ENCODE results near the gene DLX1. TPM values are rescaled to one million over a fixed set of nuclear protein-coding genes. Genes with fewer than 3 reads are reported as not detected.

The DLX1 gene
- total RNA-seq, 1 donor: 1.8 TPM

DNA sequence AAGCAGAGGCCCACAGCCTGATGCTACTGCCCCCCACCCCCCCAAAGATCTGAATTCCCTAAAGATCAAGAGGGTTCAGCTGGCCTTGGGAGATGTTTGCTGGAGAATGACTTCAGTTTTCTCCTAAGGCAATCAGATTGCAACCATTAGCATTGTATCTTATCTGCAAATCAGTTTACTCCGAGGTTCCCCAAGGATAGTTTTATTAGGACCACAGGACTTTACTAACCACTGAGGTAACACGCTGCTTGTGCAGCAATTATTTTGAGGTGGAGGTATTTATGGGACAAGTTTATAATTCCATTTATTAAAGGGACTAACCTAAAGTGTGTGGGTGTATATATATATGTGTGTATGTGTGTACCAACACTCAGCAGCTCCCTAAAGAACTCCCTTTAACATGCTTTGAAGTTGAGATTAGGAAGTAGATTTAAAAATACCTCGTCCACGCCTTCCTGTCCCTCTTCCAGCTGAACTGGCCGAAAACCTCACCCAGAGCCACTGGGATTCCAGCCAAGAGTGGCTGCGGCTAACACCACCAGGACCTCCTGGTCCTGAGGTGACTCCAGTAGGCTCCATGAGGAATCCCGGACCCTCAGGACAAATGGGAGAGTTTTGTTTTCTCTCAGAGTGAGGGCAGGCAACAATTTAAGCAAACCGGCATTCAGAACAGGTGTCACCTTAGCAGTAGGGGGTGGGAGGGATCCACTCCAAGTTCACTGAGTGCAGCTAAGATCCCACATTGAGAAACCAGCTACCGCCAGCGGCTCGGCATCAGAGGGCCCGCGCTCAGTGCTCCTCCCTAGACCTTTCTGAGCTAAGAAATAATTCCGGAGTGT is 3.0 kb upstream of the DLX1 start:
- peaks cover 13% of the 10 kb centered on the region for H3K79me2 ChIP-seq (ENCODE audit: insufficient read depth, low read length)
- H3K9me3 ChIP-seq (ENCODE audit: low read depth, low read length): no peaks in the 10 kb centered on the region
- H3K36me3 ChIP-seq (ENCODE audit: insufficient read depth, low read length): no peaks in the 10 kb centered on the region
- TF ChIP-seq, protein P1, sequence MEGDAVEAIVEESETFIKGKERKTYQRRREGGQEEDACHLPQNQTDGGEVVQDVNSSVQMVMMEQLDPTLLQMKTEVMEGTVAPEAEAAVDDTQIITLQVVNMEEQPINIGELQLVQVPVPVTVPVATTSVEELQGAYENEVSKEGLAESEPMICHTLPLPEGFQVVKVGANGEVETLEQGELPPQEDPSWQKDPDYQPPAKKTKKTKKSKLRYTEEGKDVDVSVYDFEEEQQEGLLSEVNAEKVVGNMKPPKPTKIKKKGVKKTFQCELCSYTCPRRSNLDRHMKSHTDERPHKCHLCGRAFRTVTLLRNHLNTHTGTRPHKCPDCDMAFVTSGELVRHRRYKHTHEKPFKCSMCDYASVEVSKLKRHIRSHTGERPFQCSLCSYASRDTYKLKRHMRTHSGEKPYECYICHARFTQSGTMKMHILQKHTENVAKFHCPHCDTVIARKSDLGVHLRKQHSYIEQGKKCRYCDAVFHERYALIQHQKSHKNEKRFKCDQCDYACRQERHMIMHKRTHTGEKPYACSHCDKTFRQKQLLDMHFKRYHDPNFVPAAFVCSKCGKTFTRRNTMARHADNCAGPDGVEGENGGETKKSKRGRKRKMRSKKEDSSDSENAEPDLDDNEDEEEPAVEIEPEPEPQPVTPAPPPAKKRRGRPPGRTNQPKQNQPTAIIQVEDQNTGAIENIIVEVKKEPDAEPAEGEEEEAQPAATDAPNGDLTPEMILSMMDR (IDR thresholded peaks at IDR 0.05; ENCODE audit: extremely low read depth, low read depth, low read length): no peak
- H3K27me3 ChIP-seq (ENCODE audit: insufficient read depth, low read length): peaks cover 16% of the 10 kb centered on the region
- H3K27ac ChIP-seq (ENCODE audit: low read depth, low read length): peak overlapping the region; percentile 23
- peaks cover 35% of the 10 kb centered on the region for H3K4me1 ChIP-seq (ENCODE audit: insufficient read depth, low read length)
- DNase-seq (ENCODE audit: insufficient read length, low spot score, missing footprints): peak; percentile 81
- H4K20me1 ChIP-seq (ENCODE audit: insufficient read depth, low read length): no peaks in the 10 kb centered on the region
- H2AFZ ChIP-seq (ENCODE audit: low read length): peak overlapping the region; percentile 91
- peak overlapping the region; percentile 93 for H3K4me2 ChIP-seq (ENCODE audit: insufficient read depth, low read length)
- peak overlapping the region; percentile 78 for H3K4me3 ChIP-seq (ENCODE audit: insufficient read depth, low read length)

DNA sequence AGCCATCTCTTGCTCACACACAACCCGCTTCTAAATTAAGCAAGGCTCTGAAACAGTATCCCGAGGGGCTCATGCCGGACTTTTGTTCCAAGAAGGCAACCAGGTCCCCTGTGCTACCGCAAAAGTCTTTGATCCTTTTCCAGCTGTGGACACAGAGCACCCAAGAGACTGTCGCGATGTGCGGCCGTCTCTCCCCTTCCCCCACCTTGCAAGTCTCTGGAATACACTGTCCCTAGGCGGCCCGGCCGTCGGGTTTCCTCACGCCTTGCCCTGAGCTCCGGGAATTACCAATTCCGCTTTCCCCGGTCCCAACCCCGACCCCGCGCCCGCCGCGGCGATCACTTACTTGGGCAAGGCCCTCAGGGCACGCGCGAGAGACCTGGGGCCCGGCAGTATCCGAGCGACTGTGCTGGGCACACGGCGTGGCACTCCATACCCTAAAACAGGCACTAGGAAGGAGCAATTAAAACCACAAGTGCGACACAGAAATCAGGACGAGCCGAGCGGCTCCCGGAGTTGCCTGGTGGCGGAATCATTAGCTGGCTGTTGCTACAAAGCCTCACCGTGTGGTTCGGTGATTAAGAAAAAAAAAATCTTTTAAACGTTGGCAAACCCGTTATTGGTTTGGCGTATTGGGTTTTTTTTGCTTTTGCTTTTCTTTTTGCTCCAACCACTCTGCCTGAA is 2.2 kb upstream of the DLX1 start:
- Histone ChIP-seq H3K4me2 (ENCODE audit: insufficient read depth, low read length) (peak overlapping the region; percentile 93), H3K4me1 (ENCODE audit: insufficient read depth, low read length) (peaks cover 35% of the 10 kb centered on the region), H3K79me2 (ENCODE audit: insufficient read depth, low read length) (peaks cover 17% of the 10 kb centered on the region), H2AFZ (ENCODE audit: low read length) (peak overlapping the region; percentile 91), H3K27ac (ENCODE audit: low read depth, low read length) (peak overlapping the region; percentile 23), H4K20me1 (ENCODE audit: insufficient read depth, low read length) (no peaks in the 10 kb centered on the region), H3K27me3 (ENCODE audit: insufficient read depth, low read length) (peaks cover 23% of the 10 kb centered on the region), H3K9me3 (ENCODE audit: low read depth, low read length) (no peaks in the 10 kb centered on the region), H3K4me3 (ENCODE audit: insufficient read depth, low read length) (peak overlapping the region; percentile 78), H3K36me3 (ENCODE audit: insufficient read depth, low read length) (no peaks in the 10 kb centered on the region)
- TF ChIP-seq, protein P1 (IDR thresholded peaks at IDR 0.05; ENCODE audit: extremely low read depth, low read depth, low read length): no peak
- DNase-seq (ENCODE audit: insufficient read length, low spot score, missing footprints): peak; percentile 93

DNA sequence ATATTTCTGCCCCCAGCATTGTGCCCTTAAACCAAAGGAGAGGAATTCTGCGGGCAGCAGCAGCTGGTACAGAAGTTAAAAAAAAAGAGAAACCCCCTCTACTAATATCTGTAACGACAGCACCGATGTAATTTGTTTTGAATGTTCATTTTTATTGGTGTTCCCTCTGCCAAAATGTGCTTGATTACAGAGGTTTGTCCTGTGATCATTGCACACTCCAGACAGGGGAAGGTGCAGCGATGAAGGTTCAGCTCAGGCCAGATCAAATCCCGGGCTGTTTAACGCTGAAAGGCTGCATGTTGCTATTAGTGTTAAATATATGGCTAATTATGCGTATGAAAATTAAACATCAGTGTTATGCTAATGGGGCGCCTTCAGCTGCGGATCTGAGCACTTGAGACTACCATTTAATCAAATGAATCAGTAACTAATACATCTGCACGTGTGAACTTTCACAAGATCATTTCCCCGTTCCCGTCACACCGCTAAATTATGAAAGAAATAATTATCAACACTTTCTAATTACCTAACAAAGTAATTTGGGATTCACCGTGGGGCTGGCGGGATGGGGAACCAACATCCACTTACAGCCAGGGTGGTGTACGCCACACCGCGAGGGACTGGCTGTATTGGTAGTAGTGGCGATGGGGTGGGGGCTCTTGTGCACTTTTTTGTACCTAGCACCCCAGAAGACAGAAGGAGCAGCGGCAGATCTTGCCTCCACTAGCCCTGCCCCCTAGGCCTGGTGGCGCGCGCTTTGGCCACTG is 1.5 kb upstream of the DLX1 start:
- no peaks in the 10 kb centered on the region for H3K9me3 ChIP-seq (ENCODE audit: low read depth, low read length)
- peak overlapping the region; percentile 93 for H3K4me2 ChIP-seq (ENCODE audit: insufficient read depth, low read length)
- peaks cover 17% of the 10 kb centered on the region for H3K79me2 ChIP-seq (ENCODE audit: insufficient read depth, low read length)
- peaks cover 35% of the 10 kb centered on the region for H3K4me1 ChIP-seq (ENCODE audit: insufficient read depth, low read length)
- H3K4me3 ChIP-seq (ENCODE audit: insufficient read depth, low read length): peak overlapping the region; percentile 78
- no peaks in the 10 kb centered on the region for H4K20me1 ChIP-seq (ENCODE audit: insufficient read depth, low read length)
- peak overlapping the region; percentile 48 for H3K27ac ChIP-seq (ENCODE audit: low read depth, low read length)
- H3K36me3 ChIP-seq (ENCODE audit: insufficient read depth, low read length): peaks cover 3% of the 10 kb centered on the region
- peak overlapping the region; percentile 91 for H2AFZ ChIP-seq (ENCODE audit: low read length)
- H3K27me3 ChIP-seq (ENCODE audit: insufficient read depth, low read length): peaks cover 24% of the 10 kb centered on the region
- TF ChIP-seq, protein P1 (IDR thresholded peaks at IDR 0.05; ENCODE audit: extremely low read depth, low read depth, low read length): no peak
- DNase-seq (ENCODE audit: insufficient read length, low spot score, missing footprints): peak; percentile 18

Data from osteoblast (primary cell).